Right lung (tissue), 5 donors: ENCODE data around the gene CD52. TPM values are rescaled to one million over a fixed set of nuclear protein-coding genes. Genes with fewer than 3 reads are reported as not detected.
"Not testable (repeated sequence)": the region's sequence is repeated elsewhere in the genome, so short reads cannot be mapped to it uniquely, and the experiment has no call there.

ENCODE experiments used
- DNase-seq, 2 donors: peaks; one replicate each; pipeline ENCODE4 v3.0.0-alpha.2; 2013
- polyA plus RNA-seq, 5 donors: library from polyadenylated mRNA; unstranded; fragments of 120-200 nt; gene quantifications; one replicate each; pipeline versions ENCODE4 v1.2.1 to v1.2.3, GENCODE V29; 2013; ENCODE audit warnings: inconsistent platforms in 1 of 5, low replicate concordance in 1 of 5; ENCODE audit not compliant: insufficient read length in 5 of 5, insufficient read depth in 1 of 5

CD52 gene
- polyA plus RNA-seq, 5 donors, result 2.8 to 7.0 (median 5.6) TPM

DNA sequence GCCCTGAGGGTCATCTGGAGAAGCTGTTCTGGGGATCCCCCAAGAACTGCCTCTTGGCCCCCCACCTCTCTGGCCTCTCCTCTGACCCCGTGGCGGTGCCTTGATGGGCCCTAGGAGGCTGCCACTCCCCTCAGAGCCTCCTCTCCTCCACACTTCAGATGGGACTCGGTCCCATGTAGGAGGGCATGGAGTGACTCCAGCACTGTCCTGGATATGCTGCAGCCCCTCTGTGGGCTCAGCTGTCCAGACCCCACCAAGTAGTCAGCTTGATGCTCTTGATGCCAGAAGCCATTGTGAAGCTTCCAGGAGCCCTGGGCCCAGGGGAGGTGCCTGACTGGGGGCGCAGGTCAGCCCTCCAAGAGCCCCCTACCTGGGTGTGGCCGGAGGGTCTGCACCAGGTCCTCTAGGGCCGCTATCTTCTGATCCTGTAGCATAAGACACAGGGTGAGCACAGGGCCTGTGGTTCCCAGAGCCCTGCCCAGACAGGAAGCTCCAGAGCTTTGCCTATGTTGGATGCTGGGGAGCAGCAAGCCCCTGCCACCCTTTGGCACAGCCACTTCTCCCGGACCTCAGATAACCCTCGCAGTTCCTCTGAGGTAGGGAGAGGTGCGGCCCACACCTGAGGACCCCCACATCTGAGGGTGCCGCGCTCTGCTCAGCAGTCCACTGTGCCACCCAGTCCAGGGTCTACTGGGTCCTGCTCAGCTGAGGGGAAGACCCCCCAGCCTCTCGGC lies 20.5 kb upstream of the CD52 start:
- DNase-seq, result no peak

DNA sequence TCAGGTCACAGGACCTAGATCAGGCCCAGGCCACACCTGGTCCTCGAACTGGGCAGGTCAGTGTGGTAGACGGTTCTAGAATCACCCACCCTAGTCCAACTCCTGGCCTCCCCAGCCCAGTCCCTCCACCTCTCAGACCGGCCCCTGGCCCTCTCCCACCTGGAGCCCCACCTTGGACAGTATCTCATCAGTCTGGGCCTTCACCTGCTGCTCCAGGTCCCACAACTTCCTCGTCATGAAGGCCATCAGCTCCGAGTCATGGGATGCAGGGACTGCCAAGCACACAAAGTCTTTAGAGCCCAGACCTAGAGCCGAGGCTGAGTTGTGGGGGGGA lies 20.0 kb upstream of the CD52 start:
- no peak for DNase-seq

DNA sequence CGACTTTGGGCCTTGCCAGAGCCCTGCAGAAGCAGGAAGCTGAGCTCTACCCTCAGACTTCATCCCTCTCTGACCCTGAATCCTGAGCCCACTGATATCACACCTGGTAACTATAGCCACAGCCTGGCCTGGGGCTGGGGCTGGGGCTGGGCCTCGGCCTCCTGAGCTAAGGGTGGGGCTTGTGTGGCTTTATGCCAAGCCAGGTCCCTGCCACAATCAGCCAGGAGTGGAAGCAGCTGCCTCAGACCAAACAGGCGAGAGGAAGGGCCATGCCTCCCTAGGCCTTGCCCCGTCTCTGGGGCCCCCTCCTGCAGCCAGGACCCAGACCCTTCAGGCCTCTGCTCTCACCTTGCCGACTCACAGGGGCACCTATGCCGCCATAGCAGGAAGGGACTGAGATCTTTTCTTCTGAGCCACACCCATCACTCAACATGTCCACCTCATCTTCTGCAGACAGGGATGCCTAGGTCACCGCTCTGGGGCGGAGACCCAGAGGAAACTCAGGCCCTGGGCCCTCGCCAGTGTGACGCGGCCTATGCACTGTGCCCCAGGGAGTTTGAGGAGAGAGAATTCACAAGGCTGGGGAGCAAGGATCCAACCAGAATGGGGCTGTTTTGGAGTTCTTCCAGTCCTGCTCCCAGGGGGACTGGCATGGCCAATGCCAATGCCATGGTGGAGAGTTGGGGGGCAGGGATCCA lies 17.0 kb upstream of the CD52 start:
- DNase-seq, result no peak

DNA sequence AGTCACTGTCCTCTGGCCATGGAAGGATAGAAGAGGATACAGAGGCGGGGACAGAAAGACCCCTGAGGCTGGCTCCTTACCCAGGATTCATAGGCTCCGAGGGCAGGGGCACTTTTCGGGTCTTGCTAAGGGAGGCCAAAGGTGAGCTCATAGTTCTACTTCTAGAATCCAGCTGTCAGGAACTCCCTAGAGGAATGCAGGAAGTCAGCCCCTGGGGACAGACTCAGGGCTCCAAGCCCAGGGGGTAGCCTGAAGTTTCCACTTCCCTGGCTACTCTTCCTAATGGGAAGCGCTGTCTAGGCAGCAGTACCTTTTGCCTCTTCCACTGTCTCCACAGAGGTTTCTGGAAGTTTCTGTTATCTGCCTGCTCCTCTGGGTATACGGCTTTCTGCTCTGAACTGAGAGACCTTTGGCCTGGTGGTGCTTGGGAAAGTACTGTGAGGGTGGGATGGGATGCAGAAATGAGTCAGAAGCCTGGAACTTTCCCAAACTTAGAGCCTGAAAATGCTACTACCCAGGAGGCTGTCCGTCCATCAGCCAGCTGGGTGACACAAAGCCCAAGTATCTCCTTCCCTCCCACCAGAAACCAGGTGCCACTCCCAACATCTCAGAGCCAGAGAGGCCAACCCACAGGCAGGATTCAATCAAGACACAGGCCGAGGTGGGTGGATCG lies 14.9 kb upstream of the CD52 start:
- no peak for DNase-seq

DNA sequence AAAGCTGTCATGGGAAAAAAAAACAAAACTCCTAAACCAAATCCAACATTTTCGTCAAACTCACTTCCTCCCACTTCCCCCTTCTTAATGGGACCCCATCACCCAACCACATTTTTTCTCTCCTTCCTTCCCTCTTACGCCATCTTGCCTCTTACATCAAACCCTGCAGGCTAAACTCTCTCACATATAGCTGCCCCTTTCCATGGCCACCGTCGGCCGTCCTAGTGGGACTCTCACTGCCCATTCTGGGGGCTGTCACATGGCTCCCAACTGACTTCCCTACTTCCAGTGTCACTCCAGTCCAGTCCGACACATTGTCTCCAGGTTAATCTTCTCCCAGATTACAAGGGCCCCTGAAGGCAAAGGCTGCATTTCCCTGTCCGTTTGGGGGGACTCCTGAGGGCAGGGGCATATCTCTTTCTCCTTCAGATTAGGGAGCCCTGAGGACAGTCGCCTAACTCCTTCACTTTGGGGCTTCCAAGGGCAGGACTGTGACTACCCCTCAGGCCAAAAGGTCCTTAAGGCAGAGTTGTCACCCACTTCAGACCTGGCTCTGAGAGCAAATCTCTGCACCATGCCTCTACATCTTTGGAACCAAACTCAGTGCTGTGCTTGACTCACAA lies 12.0 kb upstream of the CD52 start:
- no peak for DNase-seq

DNA sequence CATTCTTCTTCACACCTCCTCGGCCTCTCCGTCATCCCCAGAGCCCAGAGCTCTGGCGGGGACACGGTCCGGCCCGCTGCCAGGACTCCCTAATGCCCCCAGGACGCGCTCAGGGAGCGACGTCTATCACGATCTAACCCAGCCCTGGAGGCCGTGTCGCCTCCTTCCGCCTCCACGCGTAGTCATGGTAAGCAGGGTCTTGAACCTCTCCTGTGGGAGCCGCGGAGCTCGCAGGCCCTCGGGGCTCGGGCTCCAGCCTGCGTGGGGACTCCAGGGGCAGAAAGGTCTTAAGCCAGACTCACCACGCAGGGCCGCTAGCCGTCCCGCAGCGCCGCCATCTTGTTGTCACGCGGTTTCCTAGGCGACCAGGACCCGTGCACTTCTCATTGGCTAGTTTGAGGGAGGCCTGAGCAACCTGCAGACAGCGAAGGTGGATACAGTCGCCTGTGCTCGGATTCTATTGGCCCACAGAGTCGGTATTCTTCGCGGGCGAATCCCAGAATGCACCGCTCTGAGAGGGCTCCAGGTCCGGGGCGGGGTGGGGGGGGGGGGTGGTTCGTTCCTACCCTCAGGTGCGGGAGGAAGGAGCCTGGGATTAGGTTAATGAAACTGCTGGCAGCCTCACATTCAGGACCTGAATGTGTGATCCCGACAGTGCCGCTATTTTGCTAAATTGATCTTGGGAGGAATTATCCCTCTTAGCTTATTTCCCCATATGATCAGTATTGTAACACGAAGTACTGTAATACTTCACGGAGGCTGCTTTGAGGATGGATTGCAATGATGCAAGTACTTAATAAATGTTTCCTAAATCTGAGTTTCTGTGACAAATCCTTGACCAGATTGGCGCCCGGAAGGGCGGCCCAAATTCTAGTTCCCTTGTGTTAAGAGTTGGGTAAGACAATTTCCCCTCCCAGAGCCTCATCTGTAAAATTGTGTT lies 11.2 kb upstream of the CD52 start, which contains the start of gene UBXN11:
Gene UBXN11, minus strand, starts transcription at position 347 of the 940 bp plus-strand sequence. CDS start 3,753 bp downstream, outside the sequence.
- DNase-seq, result peak; percentile 71 to 73

DNA sequence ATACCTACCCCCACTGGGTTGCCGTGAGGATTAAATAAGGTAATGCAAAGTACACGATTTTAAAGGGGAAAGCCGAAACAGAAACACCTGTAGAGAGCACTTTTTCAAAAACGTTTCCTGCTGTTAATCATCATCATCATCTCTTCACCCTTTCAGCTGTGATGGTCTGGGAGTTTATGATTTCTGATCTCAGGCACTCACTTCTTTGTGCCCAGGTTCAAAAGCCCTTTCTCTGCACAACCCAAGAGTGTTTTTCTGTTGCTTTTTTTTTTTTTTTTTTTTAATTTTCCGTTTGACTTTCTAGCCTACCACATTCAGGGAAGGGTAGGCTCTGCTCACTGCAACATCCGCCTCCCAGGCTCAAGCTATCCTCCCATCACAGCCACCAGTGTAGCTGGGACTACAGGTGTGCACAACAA lies 10.4 kb upstream of the CD52 start:
- no peak for DNase-seq

DNA sequence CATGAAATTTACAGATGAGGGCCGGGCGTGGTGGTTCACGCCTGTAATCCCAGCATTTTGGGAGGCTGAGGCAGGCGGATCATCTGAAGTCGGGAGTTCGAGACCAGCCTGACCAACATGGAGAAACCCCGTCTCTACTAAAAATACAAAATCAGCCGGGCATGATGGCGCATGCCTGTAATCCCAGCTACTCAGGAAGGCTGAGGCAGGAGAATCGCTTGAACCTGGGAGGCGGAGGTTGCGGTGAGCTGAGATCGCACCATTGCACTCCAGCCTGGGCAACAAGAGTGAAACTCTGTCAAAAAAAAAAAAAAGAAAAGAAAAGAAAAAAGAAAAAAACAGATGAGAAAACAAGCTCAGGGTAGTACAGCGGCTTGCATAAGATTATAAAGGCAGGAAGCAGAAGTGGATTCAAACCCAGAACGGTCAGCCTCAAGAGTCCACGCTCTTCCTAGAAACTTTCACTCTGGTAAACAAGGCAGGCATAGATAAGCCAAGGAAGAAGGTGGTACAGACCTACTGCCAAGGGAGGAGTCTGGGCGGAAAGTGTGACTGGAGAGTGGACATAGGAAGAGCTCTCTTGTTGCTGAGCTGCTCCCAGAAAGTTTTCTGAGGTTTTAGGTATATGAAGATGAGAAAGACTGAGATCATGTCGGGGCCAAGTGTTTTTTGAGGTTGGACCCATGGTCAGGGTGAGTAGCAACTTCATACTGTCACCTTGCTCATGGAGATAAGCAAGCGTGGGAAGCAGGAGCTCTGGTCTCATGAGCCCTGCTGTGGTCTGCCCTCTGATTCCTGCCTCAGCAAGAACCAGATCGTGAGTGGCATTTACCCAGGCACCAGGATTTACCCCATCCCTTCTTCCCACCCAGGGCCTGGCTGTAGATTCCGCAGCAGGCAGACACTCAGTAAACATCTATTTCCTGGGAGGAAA lies 9.5 kb upstream of the CD52 start:
- not testable (repeated sequence) for DNase-seq

DNA sequence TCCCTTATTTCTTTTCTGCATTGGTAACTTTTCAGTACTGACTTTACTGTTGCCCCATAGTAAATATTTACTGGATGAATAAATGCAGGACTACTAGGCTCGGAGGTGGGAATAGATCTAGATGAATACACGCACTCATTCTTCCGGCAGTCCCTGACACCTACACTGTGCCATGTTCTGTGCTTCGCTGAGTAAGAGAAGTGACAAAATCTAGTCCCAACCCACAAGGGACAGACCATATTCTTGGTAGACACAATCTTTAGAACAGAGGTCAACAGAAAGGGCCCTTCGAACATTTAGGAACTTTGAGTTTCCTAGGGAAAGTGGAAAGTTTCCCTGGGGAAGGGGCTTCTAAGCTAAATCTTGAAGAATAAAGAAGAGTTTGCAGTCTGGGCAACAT lies 3.3 kb upstream of the CD52 start:
- no peak for DNase-seq

DNA sequence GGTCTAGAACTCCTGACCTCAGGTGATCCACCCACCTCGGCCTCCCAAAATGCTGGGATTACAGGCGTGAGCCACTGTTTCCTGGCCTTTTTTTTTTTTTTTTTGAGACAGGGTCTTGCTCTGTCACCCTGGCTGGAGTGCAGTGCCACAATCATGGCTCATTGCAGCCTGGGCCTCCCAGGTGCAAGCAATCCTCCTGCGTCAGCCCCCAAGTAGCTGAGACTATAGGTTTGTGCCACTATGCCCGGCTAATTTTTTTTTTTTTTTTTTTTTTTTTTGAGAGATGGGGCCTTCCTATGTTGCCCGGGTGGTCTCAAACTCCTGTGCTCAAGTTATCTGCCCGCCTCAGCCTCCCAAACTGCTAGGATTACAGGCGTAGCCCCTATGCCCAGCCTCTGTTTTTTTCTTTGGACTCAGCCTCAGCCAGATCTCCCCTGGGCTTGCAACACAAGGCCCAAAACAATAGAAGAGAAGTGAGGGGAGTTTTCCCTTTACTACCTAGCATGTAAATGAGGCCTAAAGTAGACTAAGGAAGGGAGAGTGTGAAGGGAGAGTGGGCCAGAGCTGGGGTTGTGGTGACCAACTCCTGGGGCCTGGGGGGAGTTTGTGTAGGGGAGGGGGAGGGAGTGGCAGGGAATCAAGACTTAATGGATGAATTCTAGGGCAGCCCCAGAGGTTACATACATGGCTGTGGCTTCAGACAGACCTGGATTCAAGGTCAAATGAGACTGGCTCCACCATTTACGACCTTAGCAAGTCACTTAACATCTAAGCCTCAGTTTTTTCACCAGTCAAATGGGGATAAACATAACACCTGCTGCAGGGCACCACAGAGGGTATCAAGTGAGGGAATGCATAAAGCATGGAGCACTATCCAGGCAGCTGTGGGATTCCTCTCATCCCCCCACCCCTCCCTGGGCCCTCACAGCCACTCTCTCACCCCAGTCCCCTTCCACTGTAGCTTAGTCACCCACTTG lies 1.6 kb upstream of the CD52 start:
- DNase-seq, result no peak

DNA sequence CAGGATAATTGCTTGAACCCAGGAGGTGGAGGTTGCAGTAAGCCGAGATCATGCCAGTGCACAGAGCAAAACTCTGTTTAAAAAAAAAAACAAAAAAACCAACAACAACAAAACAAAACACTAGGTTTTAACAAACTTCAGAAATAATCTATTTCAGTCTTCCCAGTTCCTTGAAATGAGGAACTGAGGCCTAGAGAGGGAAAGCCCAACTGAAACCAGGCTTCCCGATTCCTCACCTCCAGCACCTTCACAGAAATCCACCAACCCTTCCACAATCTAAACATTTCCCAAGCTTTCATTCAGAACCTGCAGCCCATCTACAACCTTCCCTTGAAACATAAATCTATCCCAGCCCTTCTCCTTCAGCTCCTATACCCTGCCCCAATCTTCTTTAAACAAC lies 612 bp upstream of the CD52 start:
- DNase-seq, result no peak

DNA sequence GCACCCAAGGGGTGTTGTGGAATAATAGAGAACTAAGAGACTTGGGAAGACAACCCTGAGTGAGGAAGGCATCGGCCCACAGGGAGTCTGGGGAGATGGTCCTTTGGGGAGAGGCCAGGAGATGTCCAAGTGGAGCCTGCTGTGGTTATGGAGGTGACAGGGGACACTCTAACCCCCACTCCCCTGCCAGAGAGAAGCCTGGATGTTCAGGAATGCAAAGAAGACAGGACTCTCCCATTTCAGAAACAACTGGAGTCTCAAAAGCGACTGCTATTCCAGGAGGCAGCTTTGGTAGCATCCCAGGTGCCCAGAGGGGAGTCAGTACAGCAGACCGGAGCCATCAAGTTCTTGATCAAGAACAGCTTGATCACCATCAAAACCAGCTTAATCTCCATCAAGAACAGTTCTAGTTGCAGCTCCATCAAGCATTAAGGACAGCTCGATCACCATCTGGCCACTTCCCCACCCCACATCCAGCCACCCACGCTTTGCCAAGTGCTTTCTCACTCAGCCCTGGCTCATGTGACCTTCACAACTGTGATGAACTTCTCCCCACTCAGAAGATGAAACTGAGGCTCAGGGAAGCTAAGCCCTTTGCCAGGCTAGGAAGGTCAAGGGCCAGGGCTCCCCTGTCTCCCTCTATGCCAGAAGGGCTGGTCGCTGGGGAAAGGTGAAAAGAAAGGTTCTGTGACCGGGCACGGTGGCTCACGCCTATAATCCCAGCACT lies 743 bp downstream of the CD52 start:
- no peak for DNase-seq

DNA sequence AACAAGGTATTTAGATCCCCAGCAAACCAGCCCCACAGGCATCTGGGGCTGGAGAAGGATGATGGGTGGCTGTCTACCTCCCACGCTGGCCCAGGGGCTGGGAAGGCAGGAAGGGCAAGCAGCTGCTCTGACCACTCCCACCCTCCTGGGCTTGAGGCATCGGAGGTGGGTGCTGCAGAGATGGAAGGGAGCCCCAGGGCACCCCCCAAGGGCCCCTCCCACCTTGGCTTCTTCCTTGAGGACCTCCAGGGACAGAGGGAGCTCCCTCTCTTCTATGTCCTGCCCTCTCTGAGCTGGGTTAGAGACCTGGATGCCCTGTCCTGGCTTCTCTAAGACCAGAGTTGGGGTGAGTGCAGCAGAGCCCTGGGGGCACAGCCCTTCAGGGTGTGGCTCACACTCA lies 3.1 kb downstream of the CD52 start:
- DNase-seq, result no peak

DNA sequence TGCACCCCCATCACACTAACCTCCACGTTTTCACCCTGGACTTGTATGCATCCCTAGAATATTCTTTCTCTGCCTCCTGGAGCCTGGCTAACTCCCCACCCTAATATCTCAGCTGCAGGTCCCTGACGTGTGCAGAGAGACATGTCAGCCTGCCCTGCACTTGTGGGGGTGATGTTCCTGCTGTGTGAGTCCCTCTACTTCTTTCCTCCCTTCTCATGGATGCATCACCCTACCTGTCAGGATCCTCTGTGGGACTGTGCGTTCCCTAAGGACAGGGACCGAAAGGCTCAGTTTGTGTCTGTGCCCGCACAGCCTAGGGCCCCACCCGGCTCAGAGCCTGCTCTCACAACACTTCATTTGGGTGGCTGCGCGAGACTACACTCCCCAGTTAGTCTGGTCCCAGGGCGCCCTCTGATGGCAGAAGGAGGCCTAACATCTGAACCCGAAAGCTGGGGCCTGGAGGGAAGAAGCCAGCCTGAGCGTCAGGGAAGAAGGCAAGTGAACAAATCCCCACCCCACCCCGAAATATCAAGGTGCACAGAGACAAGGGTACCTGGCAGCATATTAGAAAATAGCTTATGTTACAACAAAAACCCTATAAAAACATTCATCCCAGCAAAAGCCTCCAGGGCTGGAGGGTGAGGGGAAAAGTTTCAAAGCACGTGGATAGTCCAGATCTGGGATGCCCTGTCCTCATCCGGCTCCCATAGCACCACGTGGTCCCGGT lies 3.7 kb downstream of the CD52 start:
- peak; percentile 63 to 79 for DNase-seq

DNA sequence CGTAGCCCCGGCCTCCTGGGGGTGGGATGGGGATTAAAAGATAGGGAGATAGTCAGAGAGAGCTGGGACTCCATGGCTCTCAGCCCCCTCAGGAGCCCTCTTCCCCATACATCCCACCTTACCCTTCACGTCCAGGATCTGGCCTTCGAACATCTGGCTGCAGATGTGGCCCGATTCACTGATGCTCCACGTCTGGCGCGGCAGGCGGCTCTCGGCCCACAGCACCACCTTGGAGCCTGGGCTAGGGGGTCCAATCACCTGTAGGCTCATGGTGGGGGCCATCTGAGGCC lies 4.2 kb downstream of the CD52 start:
- no peak for DNase-seq

DNA sequence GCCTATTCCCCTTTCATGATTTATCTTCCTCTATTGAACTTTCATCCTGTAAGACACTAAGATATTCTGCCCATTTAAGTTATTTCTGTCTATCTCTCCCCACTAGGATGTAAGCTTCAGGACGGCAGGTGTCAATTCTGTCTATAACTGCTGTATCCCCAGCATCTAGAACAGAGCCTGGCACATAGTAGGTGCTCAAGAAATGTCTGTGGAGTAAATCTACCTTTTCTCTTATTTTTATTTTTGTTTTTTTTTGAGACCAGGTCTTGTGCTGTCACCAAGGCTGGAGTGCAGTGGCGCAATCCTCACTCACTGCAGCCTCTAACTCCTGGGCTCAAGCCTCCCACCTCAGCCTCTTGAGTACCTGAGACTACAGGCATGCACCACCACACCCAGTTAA lies 5.6 kb downstream of the CD52 start:
- no peak for DNase-seq

DNA sequence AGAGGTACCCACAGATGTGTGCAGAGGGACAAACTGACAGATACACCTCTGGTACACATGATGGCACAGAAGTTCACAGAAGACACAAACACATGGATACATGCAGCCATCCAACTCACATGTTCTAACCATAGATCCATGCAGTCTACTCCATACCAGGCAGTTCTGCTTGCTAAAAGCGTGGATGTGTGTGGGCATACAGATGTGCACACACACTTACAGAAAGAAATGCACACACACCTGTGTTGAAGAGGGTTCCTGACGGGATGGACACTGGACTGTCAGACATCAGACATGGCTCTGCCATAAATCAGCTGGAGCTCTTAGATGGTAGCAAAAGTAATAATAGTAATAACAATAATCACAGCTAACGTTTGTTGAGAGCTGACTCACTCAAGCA lies 6.8 kb downstream of the CD52 start:
- no peak for DNase-seq

DNA sequence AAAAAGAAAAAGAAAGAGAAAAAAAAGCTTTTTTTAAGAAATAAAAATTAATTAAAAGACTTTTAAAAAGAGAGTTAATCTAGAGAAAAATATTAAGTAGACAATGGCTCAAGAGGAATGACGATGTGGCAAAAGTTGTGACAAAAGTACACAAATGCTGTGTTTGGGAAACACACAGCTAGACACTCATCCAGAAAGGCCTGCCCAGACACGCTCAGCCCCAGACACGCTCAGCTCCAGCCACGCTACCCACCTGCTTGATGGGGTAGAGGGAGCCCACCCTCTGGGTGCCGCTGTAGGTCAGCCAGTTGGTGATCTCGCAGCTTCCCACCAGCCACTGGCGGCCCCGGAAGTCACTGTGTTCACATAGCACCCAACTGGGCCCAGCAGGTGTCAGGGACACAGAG lies 10.2 kb downstream of the CD52 start:
- DNase-seq, result no peak
